Effector memory CD4-positive, alpha-beta T cell (primary cell): Measurements from ENCODE around the gene VASH2.
"Not testable (repeated sequence)": the region's sequence is repeated elsewhere in the genome, so short reads cannot be mapped to it uniquely, and the experiment has no call there.

Experiments
- DNase-seq, 3 donors: peaks; one replicate each; pipeline ENCODE4 v3.0.0-alpha.2; 2020
- H3K27ac ChIP-seq: 2 replicates; pipeline ENCODE4 v1.7.0; 2013; ENCODE audit warnings: mild to moderate bottlenecking, low read length, moderate library complexity; ENCODE audit not compliant: insufficient read depth, poor library complexity, severe bottlenecking
- H3K27me3 ChIP-seq: replicated peaks from 2 replicates; pipeline ENCODE4 v1.7.0; 2013; ENCODE audit warnings: mild to moderate bottlenecking, low read length; ENCODE audit not compliant: insufficient read depth, control insufficient read depth, poor library complexity, severe bottlenecking
- H3K36me3 ChIP-seq: 2 replicates; pipeline ENCODE4 v1.7.0; 2013; ENCODE audit warnings: mild to moderate bottlenecking, low read length, moderate library complexity; ENCODE audit not compliant: control insufficient read depth, insufficient read depth
- H3K4me1 ChIP-seq: 2 replicates; pipeline ENCODE4 v1.7.0; 2013; ENCODE audit warnings: low read length, mild to moderate bottlenecking; ENCODE audit not compliant: control insufficient read depth, insufficient read depth, poor library complexity, severe bottlenecking
- H3K4me3 ChIP-seq: 2 replicates; pipeline ENCODE4 v1.7.0; 2013; ENCODE audit warnings: low read length, low read depth, mild to moderate bottlenecking; ENCODE audit not compliant: insufficient read depth, poor library complexity, severe bottlenecking
- H3K9me3 ChIP-seq: 2 replicates; pipeline ENCODE4 v1.7.0; 2013; ENCODE audit warnings: mild to moderate bottlenecking, low read length, moderate library complexity; ENCODE audit not compliant: control insufficient read depth

Gene VASH2

GRCh38 chr1:212954514-212954913 lies 4.2 kb downstream of the VASH2 start:
- H3K27ac ChIP-seq: no peak overlapping the region
- no peak for DNase-seq
- no peaks in the 10 kb centered on the region for H3K36me3 ChIP-seq
- H3K9me3 ChIP-seq: no peaks in the 10 kb centered on the region
- H3K27me3 ChIP-seq: peaks cover 6% of the 10 kb centered on the region
- no peak overlapping the region for H3K4me3 ChIP-seq
- H3K4me1 ChIP-seq: peaks cover 9% of the 10 kb centered on the region

- Histone ChIP-seq H3K9me3 (no peaks in the 10 kb centered on the region), H3K4me1 (peaks cover 9% of the 10 kb centered on the region), H3K27ac (no peak overlapping the region), H3K36me3 (no peaks in the 10 kb centered on the region), H3K4me3 (no peak overlapping the region), H3K27me3 (peaks cover 6% of the 10 kb centered on the region)
- no peak for DNase-seq
Observed at GRCh38 chr1:212955098-212955497, 4.8 kb downstream of the VASH2 start.

- Histone ChIP-seq H3K36me3 (no peaks in the 10 kb centered on the region), H3K27me3 (peaks cover 6% of the 10 kb centered on the region), H3K27ac (no peak overlapping the region), H3K4me1 (peaks cover 3% of the 10 kb centered on the region), H3K4me3 (no peak overlapping the region), H3K9me3 (no peaks in the 10 kb centered on the region)
- DNase-seq: no peak
Observed at GRCh38 chr1:212955961-212956620, 5.8 kb downstream of the VASH2 start.

- no peaks in the 10 kb centered on the region for H3K4me1 ChIP-seq
- no peaks in the 10 kb centered on the region for H3K27me3 ChIP-seq
- no peak for DNase-seq
- H3K4me3 ChIP-seq: no peak overlapping the region
- H3K36me3 ChIP-seq: no peaks in the 10 kb centered on the region
- H3K27ac ChIP-seq: no peak overlapping the region
- no peaks in the 10 kb centered on the region for H3K9me3 ChIP-seq
Observed at GRCh38 chr1:212957546-212957945, 7.2 kb downstream of the VASH2 start.

GRCh38 chr1:212958175-212958574 lies 7.8 kb downstream of the VASH2 start:
- H3K4me1 ChIP-seq: no peaks in the 10 kb centered on the region
- no peaks in the 10 kb centered on the region for H3K9me3 ChIP-seq
- H3K27me3 ChIP-seq: no peaks in the 10 kb centered on the region
- no peak overlapping the region for H3K4me3 ChIP-seq
- H3K27ac ChIP-seq: no peak overlapping the region
- DNase-seq: no peak
- H3K36me3 ChIP-seq: no peaks in the 10 kb centered on the region

- Histone ChIP-seq H3K27ac (no peak overlapping the region), H3K4me3 (no peak overlapping the region), H3K9me3 (no peaks in the 10 kb centered on the region), H3K36me3 (no peaks in the 10 kb centered on the region), H3K27me3 (no peaks in the 10 kb centered on the region), H3K4me1 (no peaks in the 10 kb centered on the region)
- DNase-seq: no peak
Observed at GRCh38 chr1:212959266-212960220, 9.2 kb downstream of the VASH2 start.

- Histone ChIP-seq H3K4me1 (no peaks in the 10 kb centered on the region), H3K36me3 (no peaks in the 10 kb centered on the region), H3K27me3 (no peaks in the 10 kb centered on the region), H3K9me3 (no peaks in the 10 kb centered on the region), H3K27ac (no peak overlapping the region), H3K4me3 (no peak overlapping the region)
- DNase-seq: no peak
Observed at GRCh38 chr1:212960932-212961331, 10.6 kb downstream of the VASH2 start.

- H3K4me3 ChIP-seq: no peak overlapping the region
- H3K27me3 ChIP-seq: no peaks in the 10 kb centered on the region
- DNase-seq: no peak
- no peak overlapping the region for H3K27ac ChIP-seq
- H3K4me1 ChIP-seq: no peaks in the 10 kb centered on the region
- H3K9me3 ChIP-seq: no peaks in the 10 kb centered on the region
- H3K36me3 ChIP-seq: no peaks in the 10 kb centered on the region
Observed at GRCh38 chr1:212962509-212962908, 12.2 kb downstream of the VASH2 start.

GRCh38 chr1:212964102-212964501 lies 13.8 kb downstream of the VASH2 start:
- no peak overlapping the region for H3K4me3 ChIP-seq
- H3K36me3 ChIP-seq: no peaks in the 10 kb centered on the region
- H3K27ac ChIP-seq: no peak overlapping the region
- no peak for DNase-seq
- H3K4me1 ChIP-seq: no peaks in the 10 kb centered on the region
- no peaks in the 10 kb centered on the region for H3K9me3 ChIP-seq
- no peaks in the 10 kb centered on the region for H3K27me3 ChIP-seq

- not testable (repeated sequence) for H3K27me3 ChIP-seq, DNase-seq, H3K4me3 ChIP-seq, H3K4me1 ChIP-seq, H3K9me3 ChIP-seq, H3K36me3 ChIP-seq, H3K27ac ChIP-seq
Observed at GRCh38 chr1:212964993-212965392, 14.7 kb downstream of the VASH2 start.
